Measurements from ENCODE around the gene FBLN1.

DNA sequence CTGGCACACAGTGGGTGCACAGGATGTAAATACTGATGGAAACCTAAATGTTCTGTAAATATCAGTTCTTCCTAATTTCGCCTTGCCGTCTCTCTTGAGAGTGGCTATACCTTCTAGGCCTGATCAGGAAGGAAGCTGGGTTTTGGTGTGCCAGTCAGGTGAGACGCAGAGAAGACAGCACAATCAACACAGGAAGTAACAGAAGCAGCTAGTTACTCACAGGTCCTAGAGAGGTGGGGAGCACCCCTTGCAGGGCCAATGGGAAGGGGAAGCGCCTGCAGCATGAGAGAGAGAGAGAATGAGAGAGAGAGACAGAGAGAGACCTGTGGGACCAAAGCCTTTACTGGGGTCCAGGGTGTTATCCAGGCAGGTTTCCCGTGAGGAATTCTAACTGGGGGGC lies 80.8 kb downstream of the FBLN1 start:
- TF ChIP-seq CTCF (IDR thresholded peaks at IDR 0.05; ENCODE audit: low read depth, low read length) (no peak), POLR2A (IDR thresholded peaks at IDR 0.05; ENCODE audit: extremely low read depth, insufficient read length) (no peak), MYC (IDR thresholded peaks at IDR 0.05; ENCODE audit: low read depth, low read length) (no peak)
- TF ChIP-seq, protein P1, sequence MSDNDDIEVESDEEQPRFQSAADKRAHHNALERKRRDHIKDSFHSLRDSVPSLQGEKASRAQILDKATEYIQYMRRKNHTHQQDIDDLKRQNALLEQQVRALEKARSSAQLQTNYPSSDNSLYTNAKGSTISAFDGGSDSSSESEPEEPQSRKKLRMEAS (IDR thresholded peaks at IDR 0.05; ENCODE audit: low read depth, low read length) = no peak
